ENCODE results near the gene MB. TPM values are rescaled to one million over a fixed set of nuclear protein-coding genes. Genes with fewer than 3 reads are reported as not detected.

MB gene
- total RNA-seq, 2 donors from 2014 or later = 1.4 to 2.6 TPM

DNA sequence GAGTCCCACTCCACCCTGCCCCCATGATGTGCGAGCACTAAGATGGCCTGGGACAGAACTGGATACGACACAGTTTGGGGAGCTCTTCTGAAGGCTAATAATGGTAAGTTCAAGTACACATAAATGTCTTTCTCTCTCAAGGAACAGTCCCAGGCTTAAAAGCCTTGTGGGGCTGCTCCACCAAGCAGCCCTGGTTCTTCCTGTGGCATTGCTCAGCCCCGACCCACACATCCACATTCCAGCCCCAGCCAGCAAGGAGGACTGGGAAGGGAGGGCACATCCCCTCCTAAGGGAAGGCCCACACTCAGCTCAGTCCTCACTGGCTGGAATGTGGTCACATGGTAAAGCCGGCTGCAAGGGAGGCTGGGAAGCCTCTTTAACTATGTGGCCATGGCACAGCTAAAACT lies 13.3 kb upstream of the MB start:
- H3K27ac ChIP-seq (ENCODE audit: low read depth, low read length) = no peak overlapping the region

GRCh38 chr22:35629406-35630216 lies 12.5 kb upstream of the MB start:
- Histone ChIP-seq H3K9me3 (ENCODE audit: control insufficient read depth, low read length) (no peaks in the 10 kb centered on the region), H3K27ac (ENCODE audit: low read depth, low read length) (no peak overlapping the region), H3K27me3 (ENCODE audit: control insufficient read depth, insufficient read depth, low read length, poor library complexity, severe bottlenecking) (no peaks in the 10 kb centered on the region), H3K4me1 (ENCODE audit: control insufficient read depth, insufficient read depth, low read length) (no peaks in the 10 kb centered on the region), H3K36me3 (ENCODE audit: control insufficient read depth, insufficient read depth, low read length) (no peaks in the 10 kb centered on the region), H3K9ac (ENCODE audit: extremely low read depth, low read length, poor library complexity, severe bottlenecking) (no peak overlapping the region), H3K4me3 (ENCODE audit: low read length) (no peak overlapping the region)
- DNase-seq = peak; percentile 85
- Mint-ChIP-seq H3K9me3 (no peaks in the 10 kb centered on the region), H3K27ac (no peak overlapping the region), H3K4me3 (no peak overlapping the region), H3K4me1 (peaks cover 6% of the 10 kb centered on the region), H3K27me3 (ENCODE audit: insufficient read depth) (peaks cover 14% of the 10 kb centered on the region), H3K36me3 (ENCODE audit: low read depth) (no peaks in the 10 kb centered on the region)
- 0 to 51% methylated on average over 1 to 7 of the region's 9 CpGs for WGBS, 2 experiments (ENCODE audit: insufficient coverage in 1 of 2, insufficient read length in 1 of 2)
- no peak for TF ChIP-seq CTCF (conservative IDR thresholded peaks at IDR 0.05)

More for the DNA sequence above, 13.3 kb upstream of the MB start:
- no peak overlapping the region for H3K4me3 ChIP-seq (ENCODE audit: low read length)
- DNase-seq = peak; percentile 73
- Mint-ChIP-seq H3K4me3 (no peak overlapping the region), H3K36me3 (ENCODE audit: low read depth) (no peaks in the 10 kb centered on the region), H3K4me1 (peaks cover 6% of the 10 kb centered on the region), H3K27ac (no peak overlapping the region), H3K9me3 (no peaks in the 10 kb centered on the region), H3K27me3 (ENCODE audit: insufficient read depth) (peaks cover 12% of the 10 kb centered on the region)
- 76 to 100% methylated on average over 1 to 3 of the region's 4 CpGs for WGBS, 2 experiments (ENCODE audit: insufficient coverage in 1 of 2, insufficient read length in 1 of 2)
- H3K27me3 ChIP-seq (ENCODE audit: control insufficient read depth, insufficient read depth, low read length, poor library complexity, severe bottlenecking) = no peaks in the 10 kb centered on the region
- no peak for TF ChIP-seq CTCF (conservative IDR thresholded peaks at IDR 0.05)
- no peak overlapping the region for H3K9ac ChIP-seq (ENCODE audit: extremely low read depth, low read length, poor library complexity, severe bottlenecking)
- H3K9me3 ChIP-seq (ENCODE audit: control insufficient read depth, low read length) = no peaks in the 10 kb centered on the region
- no peaks in the 10 kb centered on the region for H3K4me1 ChIP-seq (ENCODE audit: control insufficient read depth, insufficient read depth, low read length)
- no peaks in the 10 kb centered on the region for H3K36me3 ChIP-seq (ENCODE audit: control insufficient read depth, insufficient read depth, low read length)

DNA sequence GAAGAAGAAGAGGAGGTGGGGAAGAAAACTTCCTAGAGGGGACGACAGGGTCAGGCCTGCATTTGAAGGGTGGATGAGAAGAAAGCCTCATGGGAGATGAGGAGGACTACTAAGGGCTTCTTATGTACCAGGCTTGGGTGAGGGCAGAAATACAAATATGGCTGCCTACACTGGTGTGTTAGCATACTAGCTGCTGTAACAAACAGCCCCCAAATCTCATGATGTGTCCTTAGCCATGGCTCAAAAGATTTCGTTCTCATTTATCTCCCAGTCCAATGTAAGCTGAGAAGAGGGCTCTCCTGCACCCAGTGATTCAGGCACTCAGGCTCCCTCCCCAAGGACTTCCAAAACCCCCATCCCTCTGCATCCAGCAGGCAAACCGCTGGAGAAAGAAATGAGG lies 11.6 kb upstream of the MB start:
- Histone ChIP-seq H3K36me3 (ENCODE audit: control insufficient read depth, insufficient read depth, low read length) (no peaks in the 10 kb centered on the region), H3K27me3 (ENCODE audit: control insufficient read depth, insufficient read depth, low read length, poor library complexity, severe bottlenecking) (no peaks in the 10 kb centered on the region), H3K4me1 (ENCODE audit: control insufficient read depth, insufficient read depth, low read length) (no peaks in the 10 kb centered on the region), H3K4me3 (ENCODE audit: low read length) (no peak overlapping the region), H3K9ac (ENCODE audit: extremely low read depth, low read length, poor library complexity, severe bottlenecking) (no peak overlapping the region), H3K27ac (ENCODE audit: low read depth, low read length) (no peak overlapping the region), H3K9me3 (ENCODE audit: control insufficient read depth, low read length) (no peaks in the 10 kb centered on the region)
- TF ChIP-seq CTCF (conservative IDR thresholded peaks at IDR 0.05) = no peak
- DNase-seq = no peak
- peaks cover 6% of the 10 kb centered on the region for H3K4me1 Mint-ChIP-seq
- H3K4me3 Mint-ChIP-seq = no peak overlapping the region
- H3K36me3 Mint-ChIP-seq (ENCODE audit: low read depth) = no peaks in the 10 kb centered on the region
- H3K27me3 Mint-ChIP-seq (ENCODE audit: insufficient read depth) = peaks cover 14% of the 10 kb centered on the region
- H3K27ac Mint-ChIP-seq = no peak overlapping the region
- 80% methylated on average over 2 to 3 of the region's 3 CpGs for WGBS, 2 experiments (ENCODE audit: insufficient coverage in 1 of 2, insufficient read length in 1 of 2)
- H3K9me3 Mint-ChIP-seq = no peaks in the 10 kb centered on the region

All from endodermal cell (in vitro differentiated cells).